Breast epithelium (tissue), 3 donors: Measurements from ENCODE around the gene PTGES.

Experiments
- POLR2A ChIP-seq: fragments of 450-650 bp; IDR thresholded peaks from one replicate; pipeline ENCODE4 v1.6.1; 2016; ENCODE audit warnings: antibody characterized with exemption, mild to moderate bottlenecking, moderate library complexity
- POLR2AphosphoS5 ChIP-seq, 3 donors: sonication (generic); formaldehyde crosslinking; IDR thresholded peaks; one replicate each; pipeline ENCODE4 v1.6.1; 2017; ENCODE audit warnings: antibody characterized with exemption in 3 of 3
- TF ChIP-seq, protein P1 (sequence below), 3 donors: fragments of 450-650 bp; IDR thresholded peaks; one replicate each; pipeline ENCODE4 v1.5.1; 2016 to 2017; ENCODE audit warnings: antibody characterized with exemption in 3 of 3, mild to moderate bottlenecking in 3 of 3, moderate library complexity in 3 of 3

DNA sequence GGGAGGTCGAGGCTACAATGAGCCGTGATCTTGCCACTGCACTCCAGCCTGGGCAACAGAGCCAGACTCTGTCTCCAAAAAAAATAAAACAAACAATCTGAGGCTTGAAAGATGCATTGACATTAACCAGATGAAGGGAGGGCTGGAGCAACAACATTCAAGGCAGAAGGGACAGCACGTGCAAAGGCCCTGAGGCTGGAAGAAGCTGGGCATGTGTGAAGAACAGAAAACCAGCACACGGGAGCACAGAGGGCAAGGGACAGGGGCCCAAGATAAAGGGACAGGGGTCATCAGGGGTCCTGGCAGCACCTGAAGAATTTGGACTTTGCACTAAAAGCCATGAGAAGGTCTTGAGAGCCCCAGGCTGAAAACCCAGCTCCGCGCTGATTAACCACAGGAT is 3.3 kb downstream of the PTGES start:
- TF ChIP-seq, protein P1, sequence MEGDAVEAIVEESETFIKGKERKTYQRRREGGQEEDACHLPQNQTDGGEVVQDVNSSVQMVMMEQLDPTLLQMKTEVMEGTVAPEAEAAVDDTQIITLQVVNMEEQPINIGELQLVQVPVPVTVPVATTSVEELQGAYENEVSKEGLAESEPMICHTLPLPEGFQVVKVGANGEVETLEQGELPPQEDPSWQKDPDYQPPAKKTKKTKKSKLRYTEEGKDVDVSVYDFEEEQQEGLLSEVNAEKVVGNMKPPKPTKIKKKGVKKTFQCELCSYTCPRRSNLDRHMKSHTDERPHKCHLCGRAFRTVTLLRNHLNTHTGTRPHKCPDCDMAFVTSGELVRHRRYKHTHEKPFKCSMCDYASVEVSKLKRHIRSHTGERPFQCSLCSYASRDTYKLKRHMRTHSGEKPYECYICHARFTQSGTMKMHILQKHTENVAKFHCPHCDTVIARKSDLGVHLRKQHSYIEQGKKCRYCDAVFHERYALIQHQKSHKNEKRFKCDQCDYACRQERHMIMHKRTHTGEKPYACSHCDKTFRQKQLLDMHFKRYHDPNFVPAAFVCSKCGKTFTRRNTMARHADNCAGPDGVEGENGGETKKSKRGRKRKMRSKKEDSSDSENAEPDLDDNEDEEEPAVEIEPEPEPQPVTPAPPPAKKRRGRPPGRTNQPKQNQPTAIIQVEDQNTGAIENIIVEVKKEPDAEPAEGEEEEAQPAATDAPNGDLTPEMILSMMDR (IDR thresholded peaks at IDR 0.05), result no peak
- TF ChIP-seq POLR2A, result no peak
- TF ChIP-seq POLR2AphosphoS5 (IDR thresholded peaks at IDR 0.05), result no peak
